DOHH2 (cell line): ENCODE measurements around the gene CD28.

Source experiments
- H3F3A ChIP-seq: fragments of 200-600 bp; sonication (generic), shearing (Covaris generic); 2 replicates; pipeline ENCODE4 v1.6.0; 2016; ENCODE audit warnings: antibody characterized with exemption, mild to moderate bottlenecking; ENCODE audit not compliant: control insufficient read depth, insufficient read depth
- H3K27ac ChIP-seq: fragments of 200-600 bp; sonication (generic); 2 replicates; pipeline ENCODE4 v1.5.1; 2014; ENCODE audit warnings: low read depth, mild to moderate bottlenecking, low read length, moderate library complexity
- H3K27me3 ChIP-seq: fragments of 200-600 bp; sonication (generic); 2 replicates; pipeline ENCODE4 v1.6.1; 2014; ENCODE audit warnings: mild to moderate bottlenecking, low read length, mixed read lengths; ENCODE audit not compliant: control insufficient read depth
- H3K36me3 ChIP-seq: fragments of 200-600 bp; sonication (generic); 2 replicates; pipeline ENCODE4 v1.6.1; 2014; ENCODE audit warnings: mild to moderate bottlenecking, low read length, moderate library complexity, mixed read lengths; ENCODE audit not compliant: control insufficient read depth
- H3K4me1 ChIP-seq: fragments of 200-600 bp; sonication (generic); 2 replicates; pipeline ENCODE4 v1.6.1; 2014; ENCODE audit warnings: mild to moderate bottlenecking, low read length, mixed read lengths; ENCODE audit not compliant: control insufficient read depth
- H3K4me2 ChIP-seq: fragments of 200-600 bp; sonication (generic); 2 replicates; pipeline ENCODE4 v1.6.0; 2014; ENCODE audit warnings: mild to moderate bottlenecking, low read length, moderate library complexity
- H3K4me3 ChIP-seq: fragments of 200-600 bp; sonication (generic); 2 replicates; pipeline ENCODE4 v1.5.1; 2014; ENCODE audit warnings: mild to moderate bottlenecking, low read length, mixed read lengths
- H3K79me2 ChIP-seq: fragments of 200-600 bp; sonication (generic); 2 replicates; pipeline ENCODE4 v1.6.1; 2014; ENCODE audit warnings: mild to moderate bottlenecking, low read length, mixed read lengths; ENCODE audit not compliant: control insufficient read depth
- H3K9me2 ChIP-seq: fragments of 200-600 bp; sonication (generic); replicated peaks from 2 replicates; pipeline ENCODE4 v1.6.1; 2014; ENCODE audit warnings: mild to moderate bottlenecking, low read length, mixed read lengths; ENCODE audit not compliant: control insufficient read depth
- H3K9me3 ChIP-seq: fragments of 200-600 bp; sonication (generic); 2 replicates; pipeline ENCODE4 v1.6.1; 2014; ENCODE audit warnings: antibody characterized with exemption, low read length, mixed read lengths; ENCODE audit not compliant: control insufficient read depth, insufficient read depth
- H4K20me1 ChIP-seq: fragments of 200-600 bp; sonication (generic); 2 replicates; pipeline ENCODE4 v1.6.0; 2014; ENCODE audit warnings: low read depth, mild to moderate bottlenecking, antibody characterized with exemption, low read length, moderate library complexity; ENCODE audit not compliant: control insufficient read depth, insufficient read depth
- EZH2phosphoT487 ChIP-seq: fragments of 200-600 bp; sonication (generic); IDR thresholded peaks from 2 replicates; pipeline ENCODE4 v1.6.1; 2017; ENCODE audit warnings: borderline replicate concordance, mild to moderate bottlenecking, antibody characterized with exemption, low read length, moderate library complexity, mixed read lengths
- TF ChIP-seq, protein P1 (sequence below): fragments of 200-600 bp; sonication (generic); IDR thresholded peaks from one replicate; pipeline ENCODE4 v1.5.1; 2014; ENCODE audit warnings: antibody characterized with exemption, mild to moderate bottlenecking, low read depth, low read length; ENCODE audit not compliant: poor library complexity, severe bottlenecking

CD28 gene

GRCh38 chr2:203711399-203711798 is 5.0 kb downstream of the CD28 start:
- TF ChIP-seq EZH2phosphoT487: no peak
- TF ChIP-seq, protein P1, sequence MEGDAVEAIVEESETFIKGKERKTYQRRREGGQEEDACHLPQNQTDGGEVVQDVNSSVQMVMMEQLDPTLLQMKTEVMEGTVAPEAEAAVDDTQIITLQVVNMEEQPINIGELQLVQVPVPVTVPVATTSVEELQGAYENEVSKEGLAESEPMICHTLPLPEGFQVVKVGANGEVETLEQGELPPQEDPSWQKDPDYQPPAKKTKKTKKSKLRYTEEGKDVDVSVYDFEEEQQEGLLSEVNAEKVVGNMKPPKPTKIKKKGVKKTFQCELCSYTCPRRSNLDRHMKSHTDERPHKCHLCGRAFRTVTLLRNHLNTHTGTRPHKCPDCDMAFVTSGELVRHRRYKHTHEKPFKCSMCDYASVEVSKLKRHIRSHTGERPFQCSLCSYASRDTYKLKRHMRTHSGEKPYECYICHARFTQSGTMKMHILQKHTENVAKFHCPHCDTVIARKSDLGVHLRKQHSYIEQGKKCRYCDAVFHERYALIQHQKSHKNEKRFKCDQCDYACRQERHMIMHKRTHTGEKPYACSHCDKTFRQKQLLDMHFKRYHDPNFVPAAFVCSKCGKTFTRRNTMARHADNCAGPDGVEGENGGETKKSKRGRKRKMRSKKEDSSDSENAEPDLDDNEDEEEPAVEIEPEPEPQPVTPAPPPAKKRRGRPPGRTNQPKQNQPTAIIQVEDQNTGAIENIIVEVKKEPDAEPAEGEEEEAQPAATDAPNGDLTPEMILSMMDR: no peak
- Histone ChIP-seq H3K9me2 (no peaks in the 10 kb centered on the region), H3K79me2 (no peaks in the 10 kb centered on the region), H3K4me3 (no peak overlapping the region), H4K20me1 (no peaks in the 10 kb centered on the region), H3K36me3 (no peaks in the 10 kb centered on the region), H3K9me3 (no peaks in the 10 kb centered on the region), H3K27ac (no peak overlapping the region), H3K4me1 (peaks cover 2% of the 10 kb centered on the region), H3K27me3 (peaks cover 38% of the 10 kb centered on the region), H3K4me2 (no peak overlapping the region), H3F3A (no peaks in the 10 kb centered on the region)

DNA sequence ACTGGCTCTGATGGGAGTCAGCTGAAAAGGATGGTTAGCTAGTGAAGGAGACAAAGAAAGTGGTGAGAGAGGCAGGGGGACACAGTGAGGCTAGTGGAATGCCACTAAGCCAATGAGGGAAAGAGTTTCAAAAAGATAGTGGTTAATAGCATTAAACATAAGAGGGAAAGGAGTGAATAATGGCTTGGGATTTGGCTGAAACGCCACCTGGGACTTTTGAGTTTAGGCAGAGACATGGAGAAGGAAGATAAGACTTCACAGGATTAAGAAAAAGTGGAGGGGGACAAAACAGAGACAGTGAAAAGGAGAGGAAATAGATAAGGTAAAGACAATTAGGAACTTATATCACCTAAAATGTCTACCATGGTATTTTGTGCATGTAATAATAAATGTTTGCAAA is 6.9 kb downstream of the CD28 start:
- Histone ChIP-seq H3K9me3 (no peaks in the 10 kb centered on the region), H3K9me2 (no peaks in the 10 kb centered on the region), H3K4me1 (no peaks in the 10 kb centered on the region), H3K36me3 (no peaks in the 10 kb centered on the region), H3K27ac (no peak overlapping the region), H4K20me1 (no peaks in the 10 kb centered on the region), H3K4me2 (no peak overlapping the region), H3K79me2 (no peaks in the 10 kb centered on the region), H3F3A (no peaks in the 10 kb centered on the region), H3K27me3 (peaks cover 37% of the 10 kb centered on the region), H3K4me3 (no peak overlapping the region)
- TF ChIP-seq EZH2phosphoT487: no peak
- TF ChIP-seq, protein P1: no peak

- no peak overlapping the region for H3K4me2 ChIP-seq
- H3F3A ChIP-seq: no peaks in the 10 kb centered on the region
- no peaks in the 10 kb centered on the region for H3K9me3 ChIP-seq
- H3K79me2 ChIP-seq: no peaks in the 10 kb centered on the region
- peaks cover 43% of the 10 kb centered on the region for H3K27me3 ChIP-seq
- H3K9me2 ChIP-seq: no peaks in the 10 kb centered on the region
- no peak overlapping the region for H3K4me3 ChIP-seq
- H4K20me1 ChIP-seq: no peaks in the 10 kb centered on the region
- H3K27ac ChIP-seq: no peak overlapping the region
- TF ChIP-seq, protein P1: no peak
- no peak for TF ChIP-seq EZH2phosphoT487
- H3K36me3 ChIP-seq: no peaks in the 10 kb centered on the region
- no peaks in the 10 kb centered on the region for H3K4me1 ChIP-seq
Observed at GRCh38 chr2:203714112-203714511, 7.7 kb downstream of the CD28 start.

DNA sequence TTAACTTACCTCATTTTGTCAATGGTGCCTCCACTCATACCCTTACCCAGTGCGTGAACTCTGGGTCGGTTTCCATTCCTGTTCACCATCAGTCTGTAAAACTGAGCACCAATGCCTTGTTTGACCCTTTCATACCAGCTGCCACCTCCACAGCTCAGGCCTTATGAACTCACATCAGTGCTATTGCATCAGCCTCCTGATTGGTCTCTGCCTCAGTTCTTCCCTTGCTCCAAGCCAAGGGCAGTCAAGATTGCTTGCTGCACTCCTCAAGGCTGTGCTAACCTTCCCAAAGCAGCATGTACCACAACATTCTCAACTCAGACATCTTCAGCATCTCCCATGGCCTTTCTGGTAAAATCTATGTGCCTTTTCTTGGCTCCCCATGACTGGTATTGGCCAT is 9.3 kb downstream of the CD28 start:
- Histone ChIP-seq H3K27me3 (peaks cover 49% of the 10 kb centered on the region), H3K4me1 (no peaks in the 10 kb centered on the region), H3K4me3 (no peak overlapping the region), H3K36me3 (no peaks in the 10 kb centered on the region), H3K79me2 (no peaks in the 10 kb centered on the region), H3F3A (no peaks in the 10 kb centered on the region), H4K20me1 (no peaks in the 10 kb centered on the region), H3K27ac (no peak overlapping the region), H3K9me3 (no peaks in the 10 kb centered on the region), H3K4me2 (no peak overlapping the region), H3K9me2 (no peaks in the 10 kb centered on the region)
- TF ChIP-seq, protein P1: no peak
- no peak for TF ChIP-seq EZH2phosphoT487
